ENCODE data around the gene ATP5PF.

- TF ChIP-seq EZH2 (IDR thresholded peaks at IDR 0.05; ENCODE audit: low read depth) (no peak), CTCF (conservative IDR thresholded peaks at IDR 0.05) (no peak)
Measured at GRCh38 chr21:25709684-25710265, 24.9 kb downstream of the ATP5PF start.
